Parathyroid adenoma (tissue), 2 donors: Measurements from ENCODE around the gene PRKG1.

ENCODE experiments used
- H2AFZ ChIP-seq: fragments of 300-600 bp; sonication (generic); one replicate; pipeline ENCODE4 v1.7.0; 2017; ENCODE audit warnings: antibody characterized with exemption, mild to moderate bottlenecking
- H3K27ac ChIP-seq: fragments of 300-600 bp; sonication (generic); one replicate; pipeline ENCODE4 v1.7.0; 2017
- H3K27me3 ChIP-seq: fragments of 300-600 bp; sonication (generic); one replicate; pipeline ENCODE4 v1.7.0; 2017; ENCODE audit warnings: low read length; ENCODE audit not compliant: control insufficient read depth, insufficient read depth
- H3K36me3 ChIP-seq: fragments of 300-600 bp; sonication (generic); one replicate; pipeline ENCODE4 v1.7.0; 2017; ENCODE audit warnings: low read length; ENCODE audit not compliant: control insufficient read depth, insufficient read depth
- H3K4me1 ChIP-seq: fragments of 300-600 bp; sonication (generic); one replicate; pipeline ENCODE4 v1.7.0; 2017; ENCODE audit warnings: control low read depth
- H3K4me2 ChIP-seq: fragments of 300-600 bp; sonication (generic); one replicate; pipeline ENCODE4 v1.7.0; 2017; ENCODE audit warnings: low read length
- H3K4me3 ChIP-seq: fragments of 300-600 bp; sonication (generic); one replicate; pipeline ENCODE4 v1.7.0; 2017; ENCODE audit warnings: low read depth, low read length
- H3K79me2 ChIP-seq: fragments of 300-600 bp; sonication (generic); one replicate; pipeline ENCODE4 v1.7.0; 2017; ENCODE audit warnings: control low read depth
- H3K9ac ChIP-seq: fragments of 300-600 bp; sonication (generic); one replicate; pipeline ENCODE4 v1.7.0; 2017; ENCODE audit warnings: mild to moderate bottlenecking
- H3K9me3 ChIP-seq: fragments of 300-600 bp; sonication (generic); one replicate; pipeline ENCODE4 v1.7.0; 2017; ENCODE audit warnings: low read length; ENCODE audit not compliant: control insufficient read depth
- CTCF ChIP-seq: fragments of 300-600 bp; sonication (generic); IDR thresholded peaks from one replicate; pipeline ENCODE4 v1.7.0; 2017; ENCODE audit warnings: antibody characterized with exemption, mild to moderate bottlenecking
- donor health status: primary hyperparathyroidism.

The PRKG1 gene

GRCh38 chr10:51926337-51926736 lies 852.0 kb downstream of the PRKG1 start:
- H3K27ac ChIP-seq = no peak overlapping the region

GRCh38 chr10:51928162-51928561 lies 853.9 kb downstream of the PRKG1 start:
- no peak overlapping the region for H3K4me2 ChIP-seq
- no peak overlapping the region for H3K4me3 ChIP-seq
- no peaks in the 10 kb centered on the region for H3K4me1 ChIP-seq
- no peaks in the 10 kb centered on the region for H3K79me2 ChIP-seq
- no peak overlapping the region for H2AFZ ChIP-seq
- TF ChIP-seq CTCF = no peak
- no peaks in the 10 kb centered on the region for H3K27me3 ChIP-seq
- H3K27ac ChIP-seq = no peak overlapping the region
- no peak overlapping the region for H3K9ac ChIP-seq
- H3K36me3 ChIP-seq = no peaks in the 10 kb centered on the region
- no peaks in the 10 kb centered on the region for H3K9me3 ChIP-seq

More at GRCh38 chr10:51926337-51926736, 852.0 kb downstream of the PRKG1 start:
- H3K79me2 ChIP-seq = no peaks in the 10 kb centered on the region
- H3K4me1 ChIP-seq = no peaks in the 10 kb centered on the region
- no peak overlapping the region for H2AFZ ChIP-seq
- no peak overlapping the region for H3K4me2 ChIP-seq
- H3K36me3 ChIP-seq = no peaks in the 10 kb centered on the region
- TF ChIP-seq CTCF = no peak
- no peak overlapping the region for H3K4me3 ChIP-seq
- H3K9me3 ChIP-seq = no peaks in the 10 kb centered on the region
- no peaks in the 10 kb centered on the region for H3K27me3 ChIP-seq
- H3K9ac ChIP-seq = no peak overlapping the region

GRCh38 chr10:51932530-51932929 lies 858.2 kb downstream of the PRKG1 start:
- no peak for TF ChIP-seq CTCF
- Histone ChIP-seq H2AFZ (no peak overlapping the region), H3K27me3 (no peaks in the 10 kb centered on the region), H3K4me3 (no peak overlapping the region), H3K9ac (no peak overlapping the region), H3K27ac (no peak overlapping the region), H3K4me2 (no peak overlapping the region), H3K4me1 (no peaks in the 10 kb centered on the region), H3K36me3 (no peaks in the 10 kb centered on the region), H3K79me2 (no peaks in the 10 kb centered on the region), H3K9me3 (no peaks in the 10 kb centered on the region)

GRCh38 chr10:51934373-51934772 lies 860.1 kb downstream of the PRKG1 start:
- H3K36me3 ChIP-seq = no peaks in the 10 kb centered on the region
- H3K4me1 ChIP-seq = no peaks in the 10 kb centered on the region
- no peaks in the 10 kb centered on the region for H3K27me3 ChIP-seq
- H2AFZ ChIP-seq = no peak overlapping the region
- no peaks in the 10 kb centered on the region for H3K79me2 ChIP-seq
- H3K27ac ChIP-seq = no peak overlapping the region
- H3K4me2 ChIP-seq = no peak overlapping the region
- no peaks in the 10 kb centered on the region for H3K9me3 ChIP-seq
- no peak for TF ChIP-seq CTCF
- H3K9ac ChIP-seq = no peak overlapping the region
- H3K4me3 ChIP-seq = no peak overlapping the region

- no peak overlapping the region for H3K9ac ChIP-seq
- no peak for TF ChIP-seq CTCF
- no peaks in the 10 kb centered on the region for H3K36me3 ChIP-seq
- no peaks in the 10 kb centered on the region for H3K27me3 ChIP-seq
- no peak overlapping the region for H3K27ac ChIP-seq
- no peak overlapping the region for H3K4me3 ChIP-seq
- no peak overlapping the region for H3K4me2 ChIP-seq
- H2AFZ ChIP-seq = no peak overlapping the region
- no peaks in the 10 kb centered on the region for H3K4me1 ChIP-seq
- no peaks in the 10 kb centered on the region for H3K9me3 ChIP-seq
- no peaks in the 10 kb centered on the region for H3K79me2 ChIP-seq
These were observed 861.1 kb downstream of the PRKG1 start for GRCh38 chr10:51935341-51935740.
